ENCODE results near the gene MICAL1.

DNA sequence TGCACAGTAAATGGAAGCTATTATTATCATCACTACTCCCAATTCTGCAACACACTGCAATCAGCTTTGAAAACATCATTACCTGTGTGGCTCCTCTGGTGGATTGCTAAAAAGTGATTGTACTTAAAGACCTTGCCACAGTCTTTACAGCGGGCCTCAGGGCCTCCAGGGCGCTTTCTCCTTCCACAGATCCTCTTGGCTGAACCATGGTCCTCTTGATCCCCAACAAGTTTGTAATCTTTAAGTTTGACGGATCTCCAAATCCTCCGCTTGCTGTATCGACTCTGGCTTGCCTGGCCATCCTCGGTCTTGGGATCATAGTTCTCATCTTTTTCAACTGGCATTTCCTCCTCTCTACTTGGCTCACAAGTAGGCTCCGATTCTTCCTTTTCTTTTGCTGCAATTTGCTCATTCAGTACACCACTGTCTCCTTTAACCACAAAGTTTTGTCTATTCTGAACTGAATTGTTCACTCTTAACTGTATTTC is 25.5 kb upstream of the MICAL1 start:
- TF ChIP-seq, protein P1, sequence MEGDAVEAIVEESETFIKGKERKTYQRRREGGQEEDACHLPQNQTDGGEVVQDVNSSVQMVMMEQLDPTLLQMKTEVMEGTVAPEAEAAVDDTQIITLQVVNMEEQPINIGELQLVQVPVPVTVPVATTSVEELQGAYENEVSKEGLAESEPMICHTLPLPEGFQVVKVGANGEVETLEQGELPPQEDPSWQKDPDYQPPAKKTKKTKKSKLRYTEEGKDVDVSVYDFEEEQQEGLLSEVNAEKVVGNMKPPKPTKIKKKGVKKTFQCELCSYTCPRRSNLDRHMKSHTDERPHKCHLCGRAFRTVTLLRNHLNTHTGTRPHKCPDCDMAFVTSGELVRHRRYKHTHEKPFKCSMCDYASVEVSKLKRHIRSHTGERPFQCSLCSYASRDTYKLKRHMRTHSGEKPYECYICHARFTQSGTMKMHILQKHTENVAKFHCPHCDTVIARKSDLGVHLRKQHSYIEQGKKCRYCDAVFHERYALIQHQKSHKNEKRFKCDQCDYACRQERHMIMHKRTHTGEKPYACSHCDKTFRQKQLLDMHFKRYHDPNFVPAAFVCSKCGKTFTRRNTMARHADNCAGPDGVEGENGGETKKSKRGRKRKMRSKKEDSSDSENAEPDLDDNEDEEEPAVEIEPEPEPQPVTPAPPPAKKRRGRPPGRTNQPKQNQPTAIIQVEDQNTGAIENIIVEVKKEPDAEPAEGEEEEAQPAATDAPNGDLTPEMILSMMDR (IDR thresholded peaks at IDR 0.05): no peak
- no peak for TF ChIP-seq POLR2A (IDR thresholded peaks at IDR 0.05)

All from stomach (tissue), 4 donors.